Measurements from ENCODE around the gene GPR152.
"Not testable (repeated sequence)": the region's sequence is repeated elsewhere in the genome, so short reads cannot be mapped to it uniquely, and the experiment has no call there.

GPR152 gene

GRCh38 chr11:67405196-67405567 is 47.3 kb downstream of the GPR152 start:
- Histone ChIP-seq H3K36me3 (ENCODE audit: insufficient read depth, low read length) (peaks cover 1% of the 10 kb centered on the region; the same call in 1 of the 2 replicates), H3K79me2 (ENCODE audit: control insufficient read depth, insufficient read depth, low read length, unreplicated experiment) (peaks cover 13% of the 10 kb centered on the region), H3K4me1 (ENCODE audit: control insufficient read depth, insufficient read depth, low read length, unreplicated experiment) (peaks cover 10% of the 10 kb centered on the region), H3K27ac (ENCODE audit: low read depth, low read length) (no peak overlapping the region), H3K4me3 (ENCODE audit: low read depth, low read length) (no peak overlapping the region), H3K27me3 (ENCODE audit: insufficient read depth, low read length) (peaks cover 8% of the 10 kb centered on the region; the same call in 1 of the 2 replicates), H2AFZ (ENCODE audit: low read length, unreplicated experiment) (no peak overlapping the region)

- Histone ChIP-seq H3K4me3 (ENCODE audit: low read depth, low read length) (no peak overlapping the region), H3K27me3 (ENCODE audit: insufficient read depth, low read length) (peaks cover 3% of the 10 kb centered on the region; the same call in 1 of the 2 replicates), H3K27ac (ENCODE audit: low read depth, low read length) (no peak overlapping the region), H3K4me1 (ENCODE audit: control insufficient read depth, insufficient read depth, low read length, unreplicated experiment) (peaks cover 12% of the 10 kb centered on the region), H3K36me3 (ENCODE audit: insufficient read depth, low read length) (peaks cover 2% of the 10 kb centered on the region; the same call in 1 of the 2 replicates), H3K79me2 (ENCODE audit: control insufficient read depth, insufficient read depth, low read length, unreplicated experiment) (peaks cover 15% of the 10 kb centered on the region), H2AFZ (ENCODE audit: low read length, unreplicated experiment) (no peak overlapping the region)
Measured at GRCh38 chr11:67404515-67405195, 47.9 kb downstream of the GPR152 start.

GRCh38 chr11:67403085-67403484 is 49.4 kb downstream of the GPR152 start:
- peaks cover 12% of the 10 kb centered on the region for H3K4me1 ChIP-seq (ENCODE audit: control insufficient read depth, insufficient read depth, low read length, unreplicated experiment)
- H3K27me3 ChIP-seq (ENCODE audit: insufficient read depth, low read length); H3K36me3 ChIP-seq (ENCODE audit: insufficient read depth, low read length); H3K4me3 ChIP-seq (ENCODE audit: low read depth, low read length); H2AFZ ChIP-seq (ENCODE audit: low read length, unreplicated experiment); H3K27ac ChIP-seq (ENCODE audit: low read depth, low read length): not testable (repeated sequence)
- H3K79me2 ChIP-seq (ENCODE audit: control insufficient read depth, insufficient read depth, low read length, unreplicated experiment): peaks cover 15% of the 10 kb centered on the region

GRCh38 chr11:67402192-67402839 is 50.2 kb downstream of the GPR152 start:
- H3K27me3 ChIP-seq (ENCODE audit: insufficient read depth, low read length); H3K36me3 ChIP-seq (ENCODE audit: insufficient read depth, low read length): not testable (repeated sequence)
- Histone ChIP-seq H3K4me1 (ENCODE audit: control insufficient read depth, insufficient read depth, low read length, unreplicated experiment) (peaks cover 12% of the 10 kb centered on the region), H2AFZ (ENCODE audit: low read length, unreplicated experiment) (peak overlapping the region; percentile 98), H3K79me2 (ENCODE audit: control insufficient read depth, insufficient read depth, low read length, unreplicated experiment) (peaks cover 15% of the 10 kb centered on the region), H3K4me3 (ENCODE audit: low read depth, low read length) (peak overlapping the region; percentile 68), H3K27ac (ENCODE audit: low read depth, low read length) (peak overlapping the region; percentile 68)

GRCh38 chr11:67401495-67402191 is 50.9 kb downstream of the GPR152 start, which contains the start of gene PPP1CA:
Gene PPP1CA (minus strand): TSS chr11:67401858. CDS start chr11:67401782, 76 bp downstream.
- Histone ChIP-seq H3K4me3 (ENCODE audit: low read depth, low read length) (peak within 1 kb of the TSS; percentile 99), H3K27ac (ENCODE audit: low read depth, low read length) (peak within 1 kb of the TSS; percentile 89), H3K79me2 (ENCODE audit: control insufficient read depth, insufficient read depth, low read length, unreplicated experiment) (peaks cover 15% of the 10 kb centered on the region), H2AFZ (ENCODE audit: low read length, unreplicated experiment) (peak within 1 kb of the TSS; percentile 98), H3K4me1 (ENCODE audit: control insufficient read depth, insufficient read depth, low read length, unreplicated experiment) (peaks cover 12% of the 10 kb centered on the region), H3K27me3 (ENCODE audit: insufficient read depth, low read length) (no peaks in the 10 kb centered on the region), H3K36me3 (ENCODE audit: insufficient read depth, low read length) (peaks cover 2% of the 10 kb centered on the region; the same call in 1 of the 2 replicates)
